Mesenteric fat pad (tissue), 1 donor: ENCODE results near the gene SEPTIN7. TPM values are rescaled to one million over a fixed set of nuclear protein-coding genes. Genes with fewer than 3 reads are reported as not detected.

Experiments used
- DNase-seq: peaks from one replicate; pipeline ENCODE4 v3.0.0-alpha.2; 2020; ENCODE audit warnings: low spot score
- total RNA-seq: library from RNA; stranded (reverse); fragmentation: NEBNext Ultra II Directional; extraction: Animal tissue kit (Norgen Biotek cat#: 25700); gene quantifications from one replicate; pipeline ENCODE4 v1.2.1, GENCODE V29; 2021
- donor health status: DM: yes; HTN: yes; CAD: no.

SEPTIN7 gene
- total RNA-seq, 1 donor from 2014 or later: 195 TPM

DNA sequence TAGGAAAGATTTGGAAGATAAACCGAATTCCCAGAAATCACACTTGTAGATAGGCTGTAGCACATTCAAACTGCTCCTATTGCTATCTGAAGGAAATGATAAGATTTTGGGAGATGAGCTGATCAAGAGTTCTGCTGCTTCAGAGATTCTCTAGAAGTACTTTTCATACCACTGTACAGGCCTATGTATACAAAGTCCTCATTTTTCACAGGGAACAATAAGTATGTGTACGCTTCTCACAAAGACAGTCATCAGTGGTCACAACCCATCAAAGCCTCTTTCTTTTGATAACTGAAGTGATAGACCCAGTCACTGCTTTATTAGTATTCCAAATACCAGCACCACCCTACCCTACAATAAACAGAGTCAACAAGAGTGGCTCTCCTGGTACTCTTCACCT, 15.6 kb upstream of the SEPTIN7 start:
- no peak for DNase-seq

DNA sequence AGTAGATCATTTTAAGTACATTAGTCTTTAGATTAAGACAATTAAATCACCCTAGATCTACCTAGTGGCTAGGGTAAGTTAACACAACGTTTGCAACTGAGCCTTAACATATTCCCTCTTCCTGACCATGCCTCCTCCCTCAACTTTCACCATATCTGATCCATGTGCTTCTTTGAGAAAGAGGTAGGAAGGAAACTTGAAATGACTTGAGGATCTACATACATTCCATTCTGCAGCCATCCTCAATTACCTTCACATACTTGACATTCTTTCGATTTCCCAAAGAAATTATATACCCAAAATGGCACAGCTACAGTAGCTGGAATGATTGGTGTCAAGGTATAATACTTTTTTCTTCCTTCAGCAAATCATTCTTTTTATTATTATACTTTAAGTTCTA, 12.9 kb upstream of the SEPTIN7 start:
- DNase-seq: no peak

DNA sequence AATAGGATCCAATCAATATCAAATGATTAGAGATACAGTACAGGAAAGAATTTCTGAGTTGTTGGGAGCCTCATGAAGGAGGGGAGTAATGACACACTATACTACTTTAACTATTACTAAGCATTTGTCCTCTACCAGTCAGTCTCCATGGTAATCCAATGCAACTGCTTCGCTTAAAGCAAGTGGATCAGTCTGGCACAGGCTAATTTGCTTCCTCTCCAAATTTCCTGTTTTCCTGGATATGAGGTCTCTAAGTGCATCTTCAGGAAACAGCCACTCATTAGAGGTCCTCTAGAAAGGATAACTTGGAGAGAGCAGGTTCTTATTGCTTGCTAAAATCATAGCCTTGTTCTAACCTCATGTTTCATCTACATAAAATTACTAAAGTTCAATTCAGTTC, 8.4 kb upstream of the SEPTIN7 start:
- no peak for DNase-seq

DNA sequence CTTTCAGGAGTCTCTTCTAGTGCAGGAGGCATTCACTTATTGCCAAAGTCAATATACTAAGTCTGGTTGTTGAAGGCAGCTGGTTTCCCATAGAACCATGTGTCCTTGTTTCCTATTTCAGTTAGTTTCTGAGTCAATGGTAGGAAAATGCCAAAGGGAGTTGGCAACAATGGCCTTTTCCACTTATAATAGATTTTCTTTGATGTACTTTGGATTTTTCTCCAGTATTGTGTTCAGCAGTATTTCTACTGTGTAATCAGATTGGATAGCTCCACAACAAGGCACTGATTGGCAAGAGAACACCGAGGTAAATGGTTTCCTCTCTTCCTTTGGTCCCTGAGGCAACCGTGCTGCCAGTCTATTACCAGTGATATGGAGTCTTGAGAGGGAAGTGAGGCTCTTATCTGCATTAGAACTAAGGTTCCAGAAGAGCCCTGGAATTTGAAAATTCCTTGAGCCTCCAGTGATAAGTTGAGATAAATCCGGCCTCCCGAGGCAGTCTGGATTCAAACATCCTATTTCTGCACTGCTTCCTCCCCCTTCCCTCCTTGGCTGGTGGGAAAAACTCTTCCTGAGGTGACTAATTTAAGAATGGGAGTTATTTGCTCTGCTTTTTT, 7.9 kb upstream of the SEPTIN7 start:
- DNase-seq: no peak

DNA sequence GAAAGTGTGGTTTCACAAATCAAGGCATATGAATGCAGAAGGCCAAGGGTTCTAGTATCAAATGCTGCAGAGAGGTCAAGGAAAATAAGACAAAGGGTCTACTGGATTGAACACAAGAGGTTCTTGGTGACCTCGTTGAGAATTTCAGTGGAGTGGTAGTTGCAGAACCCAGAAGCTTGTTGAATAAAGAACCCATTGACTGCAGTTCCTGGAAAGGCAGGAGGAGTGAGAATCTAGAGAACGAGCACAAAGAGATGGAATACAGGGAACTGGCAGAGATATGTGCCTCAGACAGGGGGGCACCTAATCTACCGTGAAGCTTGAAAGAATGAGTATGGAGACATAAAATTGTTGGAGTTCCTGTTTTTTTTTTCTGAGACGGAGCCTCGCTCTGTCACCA, 3.5 kb upstream of the SEPTIN7 start:
- DNase-seq: no peak

DNA sequence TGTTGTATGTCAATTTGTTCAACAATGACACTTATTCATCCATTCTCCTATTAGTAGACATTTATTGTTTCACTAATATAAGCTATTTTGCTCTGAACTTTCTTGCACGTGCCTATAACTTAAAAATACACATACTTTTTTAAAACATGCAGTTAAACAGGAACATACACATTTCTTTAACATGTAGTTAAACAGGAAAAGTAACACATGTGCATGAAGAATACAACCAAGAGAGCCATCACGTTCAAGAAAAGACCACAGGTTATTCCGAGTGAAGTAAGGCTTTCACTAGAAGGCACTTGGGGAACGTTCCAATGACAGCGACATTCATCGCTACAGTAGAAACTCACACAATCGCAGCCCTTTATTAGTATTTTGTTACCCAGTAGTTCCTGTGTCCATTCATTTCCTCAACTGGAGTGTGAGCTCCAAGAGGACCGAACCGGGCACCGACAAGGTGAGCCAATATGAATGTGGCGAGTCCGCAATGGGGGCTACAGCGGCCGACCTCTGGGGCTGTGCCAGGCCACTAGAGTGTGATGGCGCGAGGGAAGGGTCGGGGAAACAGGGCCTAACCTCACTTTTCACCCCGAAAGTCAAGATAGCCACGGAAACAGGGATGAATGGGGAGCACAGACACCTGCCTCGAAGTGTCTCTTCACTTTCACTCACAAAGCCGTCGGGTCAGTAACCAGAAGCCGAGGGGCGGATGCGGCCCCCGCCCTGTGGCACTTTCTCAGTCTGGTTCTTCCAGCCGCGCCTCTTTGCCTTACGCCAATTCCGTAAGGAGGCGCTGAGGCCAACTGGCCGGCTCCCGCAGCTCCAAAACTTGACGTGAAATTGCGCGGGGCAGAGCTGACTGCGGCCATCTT, 775 bp upstream of the SEPTIN7 start:
- peak; percentile 95 for DNase-seq

DNA sequence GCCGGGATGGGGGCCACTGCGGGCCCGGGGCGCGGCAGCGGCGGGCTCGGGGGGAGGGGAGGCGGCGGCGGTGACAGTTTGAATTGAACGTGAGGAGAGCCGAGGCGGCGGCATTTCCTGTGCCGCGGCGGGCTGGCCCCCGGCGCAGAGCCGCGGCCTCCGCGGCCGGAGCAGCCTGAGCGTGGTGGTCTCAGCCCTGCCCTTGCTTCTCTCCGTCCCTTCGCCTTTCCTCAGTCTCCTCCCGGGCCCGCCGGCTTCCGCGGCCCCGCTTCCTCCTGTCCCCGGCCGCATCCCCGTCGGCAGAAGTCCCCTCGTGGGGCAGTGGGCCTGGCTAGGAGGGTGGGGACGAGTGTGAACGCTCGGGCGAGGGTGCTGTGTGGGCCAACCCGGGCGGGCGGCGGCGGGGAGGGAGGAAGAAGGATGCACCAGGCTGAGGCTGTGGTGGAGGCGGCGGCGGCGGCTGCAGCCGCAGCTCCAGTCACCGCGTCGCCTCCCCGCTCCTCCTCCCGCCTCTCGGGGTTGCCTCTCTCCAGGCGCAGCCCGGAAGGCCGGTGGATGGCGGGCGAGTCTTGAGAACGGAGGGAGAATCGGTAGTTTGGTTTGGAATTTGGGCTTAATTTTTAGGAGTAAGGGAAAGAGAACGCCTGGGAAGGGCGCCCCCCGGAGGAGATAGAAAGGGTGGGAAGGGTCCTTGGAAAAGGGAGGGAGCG, 690 bp downstream of the SEPTIN7 start:
- peak; percentile 91 for DNase-seq

DNA sequence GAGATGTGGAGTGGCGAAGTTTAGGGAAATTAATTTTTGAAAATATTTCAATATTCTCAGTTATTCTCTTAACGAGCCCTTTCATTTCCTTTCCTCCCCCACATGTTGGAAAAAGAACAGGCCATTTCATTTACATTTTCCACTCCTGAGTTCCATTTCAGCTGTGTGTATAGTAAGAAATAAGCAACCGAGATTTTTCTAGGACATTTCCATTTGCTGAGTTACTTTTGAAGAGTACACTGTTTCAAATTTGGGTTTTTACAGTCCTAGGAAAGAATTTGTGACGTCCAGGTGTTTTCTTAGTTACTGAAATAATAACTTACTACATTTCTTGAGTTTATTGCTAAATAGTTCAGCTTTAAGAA, 1.2 kb downstream of the SEPTIN7 start:
- DNase-seq: no peak

DNA sequence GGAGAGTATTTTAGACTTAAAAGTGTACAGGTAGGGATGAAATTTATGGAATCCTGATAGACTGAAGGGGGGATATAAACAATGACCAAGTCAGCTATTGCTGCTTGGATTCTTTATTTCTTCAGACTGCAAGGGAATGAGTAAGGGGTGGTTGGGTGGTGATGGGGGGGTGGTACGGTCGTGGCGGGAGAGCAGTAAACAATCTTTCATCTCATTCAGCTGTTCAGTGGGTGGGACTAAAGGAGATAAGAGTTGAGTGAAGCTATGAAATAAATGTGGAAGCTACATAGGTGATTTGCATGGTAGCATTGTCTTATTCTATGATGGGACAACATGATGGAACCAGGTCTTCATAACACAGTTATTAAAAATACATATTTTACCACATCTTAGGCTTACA, 1.8 kb downstream of the SEPTIN7 start:
- DNase-seq: no peak

DNA sequence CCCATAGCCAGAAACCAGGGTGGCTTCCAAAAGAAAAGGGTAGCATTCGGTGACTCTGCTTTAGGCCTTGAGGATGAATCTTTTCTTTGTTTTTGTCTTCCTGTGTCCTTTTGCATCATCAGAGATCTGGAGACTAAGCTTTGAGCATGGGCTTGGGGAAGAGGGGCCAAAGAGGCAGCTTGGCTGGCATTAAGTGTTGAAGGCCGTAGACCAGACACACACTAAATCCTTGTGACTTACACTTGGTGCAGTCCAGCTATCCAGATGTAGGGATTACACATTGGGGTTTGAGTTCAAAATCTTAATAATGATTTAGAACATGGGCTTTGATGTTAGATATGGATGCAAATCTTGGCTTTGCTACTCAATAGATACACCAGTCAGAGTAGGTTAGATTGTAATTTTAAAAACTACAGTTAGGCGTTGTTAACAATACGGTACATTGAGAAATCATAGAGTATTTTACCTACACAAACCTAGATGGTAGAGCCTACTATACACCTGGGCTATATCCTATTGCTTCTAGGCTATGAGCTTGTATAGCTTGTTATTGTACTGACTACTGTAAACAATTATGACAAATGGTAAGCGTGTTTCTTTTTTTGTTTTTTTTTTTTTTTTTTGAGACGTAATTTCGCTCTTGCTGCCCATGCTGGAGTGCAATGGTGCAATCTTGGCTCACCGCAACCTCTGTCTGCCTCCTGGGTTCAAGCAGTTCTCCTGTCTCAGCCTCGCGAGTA, 3.5 kb downstream of the SEPTIN7 start:
- no peak for DNase-seq

DNA sequence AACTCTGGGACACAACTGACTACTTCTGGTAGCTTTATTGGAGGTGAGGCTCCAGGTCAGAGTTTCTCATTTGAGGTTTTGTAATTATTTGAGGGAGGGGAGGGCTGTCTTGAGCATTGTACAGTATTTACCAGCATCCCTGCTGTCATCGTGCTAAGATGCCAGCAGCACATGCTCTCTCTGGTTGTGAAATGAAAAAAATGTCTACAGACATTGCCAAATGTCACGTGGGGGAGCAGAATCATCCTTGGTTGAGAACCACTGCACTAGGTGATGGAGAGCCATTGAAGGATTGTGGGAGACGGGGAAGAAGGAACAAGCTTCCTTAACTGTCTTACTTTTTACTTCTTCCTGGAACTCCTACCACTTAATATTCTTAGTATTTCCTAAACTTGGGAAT, 5.0 kb downstream of the SEPTIN7 start:
- no peak for DNase-seq

DNA sequence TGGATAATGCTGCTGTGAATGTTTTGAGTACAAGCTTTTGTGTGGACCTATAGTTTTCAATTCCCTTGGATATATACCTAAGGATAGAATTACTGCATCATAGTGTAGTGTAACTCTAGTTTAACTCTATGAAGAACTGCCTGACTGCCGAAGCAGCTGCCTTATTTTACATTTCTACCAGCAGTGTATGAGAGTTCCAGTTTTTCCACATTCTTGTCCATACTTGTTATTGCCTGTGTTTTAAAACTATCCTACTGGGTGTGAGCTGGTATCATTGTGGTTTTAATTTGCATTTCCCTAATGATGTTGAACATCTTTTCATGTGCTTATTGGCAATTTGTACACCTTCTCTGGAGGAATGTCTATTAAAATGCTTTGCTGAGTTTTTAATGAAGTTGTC, 15.7 kb downstream of the SEPTIN7 start:
- DNase-seq: no peak

DNA sequence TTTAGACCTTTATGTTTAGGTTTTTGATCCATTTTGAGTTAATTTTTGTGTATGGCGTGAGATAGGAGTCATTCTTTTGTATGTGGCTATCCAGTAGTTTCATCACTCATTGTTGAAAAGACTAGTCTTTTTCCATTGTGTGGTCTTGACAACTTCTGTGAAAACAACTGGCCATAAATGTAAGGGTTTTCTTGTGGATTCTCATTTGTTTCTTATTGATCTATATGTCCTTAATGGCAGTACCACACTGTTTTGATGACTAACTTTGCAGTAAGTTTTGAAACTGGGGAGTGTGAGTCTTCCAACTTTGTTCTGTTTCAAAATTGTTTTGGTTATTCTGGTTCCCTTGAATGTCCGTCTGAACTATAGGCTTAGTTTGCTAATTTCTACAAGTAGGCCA, 16.3 kb downstream of the SEPTIN7 start:
- no peak for DNase-seq

DNA sequence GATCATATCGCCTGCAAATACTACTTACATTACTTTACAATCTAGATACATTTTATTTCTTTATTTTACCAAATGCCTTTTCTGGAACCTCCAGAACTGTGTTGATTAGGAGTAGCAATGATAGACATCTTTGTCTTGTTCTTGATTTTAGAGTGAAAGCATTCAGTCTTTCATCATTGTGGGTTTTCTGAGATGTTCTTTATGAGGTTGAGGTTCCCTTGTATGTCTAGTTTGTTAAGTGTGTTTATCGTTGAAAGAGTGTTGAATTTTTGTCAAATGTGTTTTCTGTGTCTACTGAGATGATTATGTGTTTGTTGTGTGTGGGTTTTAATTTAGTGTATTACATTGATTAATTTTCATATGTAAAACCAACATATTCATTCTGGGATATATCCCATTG, 17.1 kb downstream of the SEPTIN7 start:
- no peak for DNase-seq

DNA sequence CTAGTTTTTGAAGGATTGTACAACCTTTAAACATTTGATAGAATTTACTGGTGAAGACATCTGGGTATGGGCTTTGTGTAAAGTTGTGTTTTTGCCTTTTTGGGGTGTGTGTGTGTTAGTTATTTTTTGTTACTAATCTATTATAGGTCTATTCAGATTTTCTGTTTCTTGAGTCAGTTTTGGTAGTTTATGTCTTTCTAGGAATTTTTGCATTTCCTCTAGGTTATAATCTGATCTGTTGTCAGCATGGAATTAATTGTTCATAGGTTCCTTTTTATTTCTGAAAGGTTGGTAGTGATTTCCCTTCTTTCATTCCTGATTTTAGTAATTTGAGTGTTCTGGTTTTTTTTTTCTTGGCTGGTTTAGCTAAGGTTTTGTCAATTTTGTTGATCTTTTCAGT, 17.7 kb downstream of the SEPTIN7 start:
- no peak for DNase-seq

DNA sequence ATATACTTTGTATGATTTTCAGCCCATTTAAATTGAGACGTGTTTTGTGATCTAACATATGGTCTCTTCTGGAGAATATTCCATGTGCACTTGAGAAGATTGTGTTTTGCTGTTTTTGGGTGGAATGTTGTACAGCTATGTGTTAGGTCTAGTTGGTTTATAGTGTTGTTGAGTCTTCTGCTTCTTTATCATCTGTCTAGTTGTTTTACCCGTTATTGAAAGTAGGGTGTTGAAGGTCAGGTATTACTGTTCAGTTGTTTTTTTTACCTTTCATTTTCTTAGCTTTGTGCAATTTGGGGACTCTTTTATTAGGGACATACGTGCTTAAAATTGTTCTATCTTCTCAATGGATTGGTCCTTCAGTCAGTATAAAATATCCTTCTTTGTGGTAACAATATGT, 18.5 kb downstream of the SEPTIN7 start:
- no peak for DNase-seq

DNA sequence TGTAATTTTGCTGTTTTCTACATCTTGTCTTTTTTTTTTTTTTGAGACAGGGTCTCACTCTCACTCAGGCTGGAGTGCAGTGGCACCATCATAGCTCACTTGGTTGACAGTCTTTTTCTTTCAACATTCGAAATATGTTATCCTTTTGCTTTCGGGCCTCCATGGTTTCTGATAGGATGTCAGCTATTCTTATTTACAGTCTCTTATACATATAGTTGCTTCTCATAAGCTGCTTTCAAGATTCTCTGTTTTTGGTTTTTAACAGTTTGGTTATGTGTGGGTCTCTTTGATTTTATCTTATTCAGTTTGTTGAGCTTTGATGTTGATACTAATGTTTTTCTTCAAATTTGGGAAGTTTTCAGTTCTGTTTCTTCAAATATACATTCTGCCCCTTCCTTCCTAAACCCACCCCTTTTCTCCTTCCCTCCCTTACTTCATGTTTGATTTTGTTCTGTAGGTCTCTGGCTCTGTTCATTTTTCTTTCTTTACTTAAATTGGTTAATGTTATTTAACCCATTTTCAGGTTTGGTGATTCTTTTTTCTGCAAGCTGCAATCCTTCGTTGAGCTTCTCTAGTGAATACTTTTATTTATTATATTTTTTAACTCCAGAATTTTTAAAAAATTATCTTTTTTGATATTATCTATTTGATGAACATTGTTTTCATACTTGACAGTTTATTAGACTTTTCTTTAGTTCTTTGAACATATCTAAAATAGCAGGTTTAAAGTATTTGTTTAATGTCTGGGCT, 19.3 kb downstream of the SEPTIN7 start:
- no peak for DNase-seq

DNA sequence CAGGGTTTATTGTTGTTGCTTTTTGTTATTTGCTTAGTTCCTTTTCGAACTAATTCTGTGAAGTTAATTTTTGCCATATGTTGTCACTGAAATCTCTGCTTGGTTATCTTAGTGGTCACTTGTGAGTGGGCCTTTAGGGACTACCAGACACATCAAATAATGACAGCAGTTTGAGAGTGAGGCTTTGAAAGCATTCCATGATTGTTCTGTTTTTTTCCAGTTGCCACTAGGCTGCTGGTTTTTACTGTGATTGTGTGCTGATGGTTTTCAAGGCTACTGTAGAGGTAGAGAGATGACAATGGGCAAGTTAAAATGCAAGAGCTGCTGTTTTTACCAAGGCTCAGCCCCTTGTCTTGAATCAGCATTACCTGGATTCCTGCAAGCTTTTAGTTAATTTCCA, 20.0 kb downstream of the SEPTIN7 start:
- DNase-seq: no peak

DNA sequence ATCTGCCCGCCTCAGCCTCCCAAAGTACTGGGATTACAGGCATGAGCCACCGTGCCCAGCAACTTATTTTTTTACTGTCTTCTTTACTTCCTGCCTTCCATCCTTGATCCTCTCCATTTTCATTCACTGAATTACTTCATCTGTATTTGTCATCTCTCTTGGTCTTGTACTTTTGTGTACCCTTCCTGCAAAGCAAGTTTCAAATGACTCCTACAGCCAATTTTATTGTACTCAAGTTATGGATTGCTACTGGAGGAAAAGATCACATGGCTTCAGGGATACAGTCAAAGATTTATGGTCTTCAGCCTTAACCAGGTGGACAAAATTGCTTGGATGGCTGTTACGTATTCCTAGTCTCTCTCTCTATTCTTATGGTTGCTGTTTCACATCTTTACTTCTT, 22.6 kb downstream of the SEPTIN7 start:
- DNase-seq: no peak

DNA sequence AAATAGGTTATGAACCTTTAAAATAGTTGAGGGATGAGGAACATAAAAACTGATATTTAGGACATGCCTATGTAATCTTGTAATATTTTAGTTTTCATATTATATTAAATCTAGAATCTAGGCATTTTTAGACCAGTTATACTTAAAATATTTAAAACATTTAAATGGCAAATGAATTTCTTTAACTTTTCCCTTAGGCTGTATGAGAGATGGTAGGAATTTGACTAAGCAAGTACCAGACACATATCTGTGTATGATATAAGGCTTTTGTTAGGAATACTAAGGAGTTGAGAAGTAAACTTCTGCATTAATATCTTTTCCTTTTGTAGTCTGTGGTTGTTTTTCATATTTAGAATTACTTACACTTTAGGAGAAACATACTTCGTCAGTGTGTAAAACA, 25.1 kb downstream of the SEPTIN7 start:
- DNase-seq: no peak

DNA sequence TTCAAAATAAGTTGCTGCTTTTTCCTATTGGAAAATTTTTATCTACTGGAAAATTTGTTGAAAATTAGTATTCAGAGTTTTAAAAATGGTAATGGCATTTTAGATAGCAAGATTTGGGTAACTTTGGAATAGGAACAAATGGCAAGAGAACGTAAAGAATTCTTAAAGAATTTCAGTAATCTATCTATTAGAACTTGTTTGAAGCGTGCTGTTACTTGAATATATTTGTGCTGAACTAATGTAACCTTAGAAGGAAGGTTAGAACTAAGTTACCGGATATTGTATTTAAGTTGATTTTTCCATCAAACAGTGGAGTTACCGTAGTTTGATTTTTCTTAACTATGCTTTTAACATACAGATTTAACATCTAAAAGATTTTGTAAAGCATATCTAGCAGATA, 25.9 kb downstream of the SEPTIN7 start:
- DNase-seq: no peak
